NB4 (cell line): ENCODE results near the gene KRT5.

Source experiments
- DNase-seq: peaks from one replicate; pipeline ENCODE4 v3.0.0; 2010; ENCODE audit warnings: low read depth
- H3K4me3 ChIP-seq: one replicate; pipeline ENCODE4 v1.5.1; 2011; ENCODE audit warnings: mild to moderate bottlenecking, low read depth, low read length, moderate library complexity
- CTCF ChIP-seq: IDR thresholded peaks from one replicate; pipeline ENCODE4 v1.5.1; 2012; ENCODE audit warnings: low read depth, low read length
- MAX ChIP-seq: IDR thresholded peaks from 2 replicates; pipeline ENCODE4 v1.6.1; 2011; ENCODE audit warnings: low read depth, low read length
- MYC ChIP-seq: IDR thresholded peaks from 2 replicates; pipeline ENCODE4 v1.6.1; 2011; ENCODE audit warnings: low read depth, low read length
- POLR2A ChIP-seq: IDR thresholded peaks from 2 replicates; pipeline ENCODE4 v1.6.1; 2011; ENCODE audit warnings: mild to moderate bottlenecking; ENCODE audit not compliant: insufficient read length; ENCODE audit errors: extremely low read depth

KRT5 gene

DNA sequence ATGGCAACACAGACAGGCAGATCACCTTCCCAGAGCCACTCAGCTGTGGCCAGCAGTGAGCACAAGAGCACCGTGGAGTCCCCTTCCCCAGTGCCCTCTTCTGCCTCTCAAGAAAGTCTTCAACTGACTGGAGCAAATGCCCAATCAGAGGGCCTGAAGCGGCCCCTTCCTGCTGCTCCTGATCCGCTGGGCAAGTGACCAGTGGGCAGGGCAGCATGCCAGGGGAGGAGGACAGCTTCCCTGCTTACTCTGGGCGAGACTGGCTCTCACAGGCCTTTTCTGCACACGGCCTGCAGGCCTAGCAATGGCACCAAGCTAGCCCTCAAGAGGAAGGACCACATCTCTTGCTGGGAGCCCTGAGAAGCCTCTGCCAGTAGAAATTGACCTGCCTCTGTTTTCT is 31.9 kb upstream of the KRT5 start:
- TF ChIP-seq MYC (no peak), CTCF (no peak), POLR2A (no peak), MAX (no peak)
- H3K4me3 ChIP-seq: no peak overlapping the region
- DNase-seq: no peak

- DNase-seq: no peak
- H3K4me3 ChIP-seq: no peak overlapping the region
- TF ChIP-seq MAX: no peak
- no peak for TF ChIP-seq POLR2A
- TF ChIP-seq MYC: no peak
- no peak for TF ChIP-seq CTCF
Observed at GRCh38 chr12:52551216-52551865, 31.1 kb upstream of the KRT5 start.

DNA sequence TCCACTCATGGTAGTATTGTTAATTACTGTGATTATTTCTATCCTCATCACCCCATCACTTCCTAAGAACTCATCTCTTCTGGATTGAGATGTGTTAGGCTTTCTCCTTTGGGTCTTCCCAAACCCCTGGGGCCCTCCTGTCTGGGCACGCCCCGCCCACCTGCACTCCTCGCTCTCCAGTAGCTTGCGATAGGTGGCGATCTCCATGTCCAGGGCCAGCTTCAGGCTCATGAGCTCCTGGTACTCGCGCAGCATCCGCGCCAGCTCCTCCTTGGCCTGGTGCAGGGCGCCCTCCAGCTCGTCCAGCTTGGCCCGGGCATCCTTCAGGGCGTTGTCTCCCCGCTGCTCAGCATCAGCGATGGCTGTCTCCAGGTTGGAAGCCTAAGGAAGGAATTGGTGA is 25.9 kb upstream of the KRT5 start:
- TF ChIP-seq MYC: no peak
- TF ChIP-seq MAX: no peak
- no peak for TF ChIP-seq CTCF
- TF ChIP-seq POLR2A: no peak
- no peak for DNase-seq
- H3K4me3 ChIP-seq: no peak overlapping the region

DNA sequence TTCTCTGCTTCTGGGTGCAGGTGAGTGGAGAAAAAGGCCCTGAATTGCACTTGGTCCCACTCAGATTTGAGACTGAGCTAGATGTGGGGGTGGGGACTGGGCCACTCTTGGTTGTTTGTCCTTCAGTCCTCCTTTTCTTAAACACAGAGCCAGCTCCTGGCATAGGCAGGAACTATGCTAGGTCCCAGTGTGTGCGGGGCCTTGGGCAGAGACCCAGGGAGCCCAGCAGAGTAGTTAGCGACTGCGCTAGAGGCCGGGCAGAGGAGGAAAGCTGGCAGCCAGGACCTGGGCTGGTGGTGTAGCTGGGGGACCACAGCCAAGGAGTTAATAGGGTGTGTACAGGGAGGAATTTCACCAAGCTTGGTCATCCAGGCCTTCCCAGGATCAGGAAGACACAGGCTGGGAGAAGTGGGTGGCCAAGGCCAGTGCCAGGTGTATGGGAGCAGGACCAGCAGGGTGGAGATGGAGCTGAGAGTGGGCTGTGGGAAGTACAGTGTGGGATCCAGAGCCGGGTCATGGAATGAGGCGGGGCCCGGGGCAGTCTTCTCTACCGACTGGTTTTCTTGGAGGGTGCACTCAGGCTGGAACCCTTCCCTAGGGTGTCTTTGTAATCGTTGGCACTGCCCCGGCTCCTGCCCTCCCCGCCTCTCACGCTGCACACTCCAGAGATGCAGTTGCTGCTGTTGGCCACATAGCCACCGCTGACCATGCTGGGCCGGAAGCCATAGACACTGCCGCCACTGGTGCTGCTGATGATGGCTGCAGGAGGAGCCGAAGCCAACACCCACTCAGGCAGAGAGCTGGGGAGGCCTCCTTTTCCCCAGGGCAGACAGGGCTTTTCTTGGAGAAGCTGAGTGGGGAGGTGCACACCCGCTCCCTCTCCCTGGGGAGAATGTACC is 24.0 kb upstream of the KRT5 start:
- H3K4me3 ChIP-seq: no peak overlapping the region
- TF ChIP-seq MAX: no peak
- no peak for TF ChIP-seq CTCF
- no peak for TF ChIP-seq POLR2A

DNA sequence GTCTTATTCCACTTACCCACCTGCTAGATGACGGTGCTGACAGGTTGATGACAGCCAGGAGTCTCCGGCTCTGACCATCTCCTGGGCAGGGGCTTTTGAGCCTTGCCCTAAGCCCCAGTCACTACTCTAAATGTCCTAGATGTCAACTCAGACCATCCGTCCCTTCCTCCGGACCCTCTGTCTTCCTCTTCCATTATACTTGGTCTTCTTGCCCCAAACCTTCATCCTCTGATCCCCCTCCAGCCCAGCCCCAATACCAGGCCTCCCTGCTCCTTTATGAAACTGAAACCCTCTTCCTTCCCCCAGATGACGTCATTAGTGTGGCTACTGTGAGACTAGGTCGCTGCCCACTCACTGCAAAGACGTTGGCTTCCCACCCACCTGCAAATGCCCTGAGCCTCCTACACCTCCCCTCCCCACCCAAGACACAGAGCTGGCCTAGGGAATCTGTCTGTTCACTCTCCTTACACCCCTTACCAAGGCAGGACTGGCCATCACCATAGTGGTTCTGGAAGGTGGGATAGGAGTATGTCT is 22.7 kb upstream of the KRT5 start:
- no peak for DNase-seq
- no peak overlapping the region for H3K4me3 ChIP-seq

More for the DNA sequence above, 24.0 kb upstream of the KRT5 start:
- no peak for DNase-seq

More for the DNA sequence above, 22.7 kb upstream of the KRT5 start:
- TF ChIP-seq MAX: no peak
- no peak for TF ChIP-seq MYC
- TF ChIP-seq POLR2A: no peak
- no peak for TF ChIP-seq CTCF
